H1 (cell line): Measurements from ENCODE around the gene MCM3AP. TPM values are rescaled to one million over a fixed set of nuclear protein-coding genes. Genes with fewer than 3 reads are reported as not detected.
A peak's percentile ranks its signal among the peaks of the same experiment; 100 is the strongest.

ENCODE experiments used
- CTCF ChIA-PET: fragments of 300-600 bp; sonication (Branson Sonifier 250); formaldehyde crosslinking; loops from one replicate; lab custom pipeline; 2021; ENCODE audit not compliant: partially characterized antibody; lab: Charles Lee
- POLR2A ChIA-PET: fragments of 300-600 bp; sonication (Branson Sonifier 250); formaldehyde crosslinking; loops from one replicate; lab custom pipeline; 2021; ENCODE audit warnings: inconsistent platforms; ENCODE audit not compliant: partially characterized antibody; lab: Charles Lee
- DNase-seq, 2 experiments: peaks; one replicate each; pipeline versions ENCODE4 v3.0.0 to v3.0.0-alpha.2; 2010 to 2022; ENCODE audit warnings: low spot score in 2 of 2, low read depth in 1 of 2, mixed read lengths in 1 of 2
- FAIRE-seq: peaks from 2 replicates; lab custom pipeline; 2011; peaks lifted over from hg19 to GRCh38; lab: Jason Lieb, UNC
- H2AFZ ChIP-seq: 2 replicates; pipeline ENCODE4 v1.8.1; 2012; ENCODE audit warnings: low read length, inconsistent platforms
- H2AK5ac ChIP-seq: 2 replicates; pipeline ENCODE4 v1.6.1; 2013; ENCODE audit warnings: low read depth, low read length
- H2BK120ac ChIP-seq: replicated peaks from 2 replicates; pipeline ENCODE3; 2013; ENCODE audit warnings: low read depth, low read length, inconsistent platforms
- H2BK12ac ChIP-seq: 2 replicates; pipeline ENCODE4 v1.6.1; 2013; ENCODE audit warnings: low read depth, low read length
- H2BK15ac ChIP-seq: 2 replicates; pipeline ENCODE4 v1.6.1; 2013; ENCODE audit warnings: low read length
- H2BK20ac ChIP-seq: 2 replicates; pipeline ENCODE4 v1.6.1; 2013; ENCODE audit warnings: low read length
- H2BK5ac ChIP-seq: 2 replicates; pipeline ENCODE4 v1.6.1; 2013; ENCODE audit warnings: low read depth, low read length
- H3K14ac ChIP-seq: 2 replicates; pipeline ENCODE4 v1.6.1; 2013; ENCODE audit warnings: inconsistent platforms; ENCODE audit not compliant: insufficient read length
- H3K18ac ChIP-seq: 2 replicates; pipeline ENCODE4 v1.6.1; 2013; ENCODE audit warnings: low read length; ENCODE audit errors: extremely low read depth
- H3K23ac ChIP-seq: 2 replicates; pipeline ENCODE4 v1.6.1; 2013; ENCODE audit warnings: inconsistent platforms; ENCODE audit not compliant: insufficient read length
- H3K23me2 ChIP-seq: 2 replicates; pipeline ENCODE4 v1.6.1; 2013; ENCODE audit warnings: low read depth, low read length
- H3K27ac ChIP-seq: 2 replicates; pipeline ENCODE4 v1.6.1; 2011; ENCODE audit warnings: low read depth, low read length, inconsistent platforms
- H3K27me3 ChIP-seq, 4 experiments: replicated peaks in 1 of 4; 1 replicate in 1 of 4; 2 replicates in 3 of 4; pipeline versions ENCODE4 v1.6.1 to v1.8.1; 2011 to 2013; ENCODE audit warnings: low read length in 3 of 4, mild to moderate bottlenecking in 3 of 4, inconsistent platforms in 2 of 4, mixed read lengths in 2 of 4, moderate library complexity in 1 of 4; ENCODE audit not compliant: control insufficient read depth in 3 of 4, insufficient read depth in 3 of 4; ENCODE audit errors: extremely low read depth in 1 of 4
- H3K36me3 ChIP-seq, 4 experiments: 2 replicates each; pipeline versions ENCODE4 v1.6.1 to v1.8.1; 2011 to 2013; ENCODE audit warnings: mild to moderate bottlenecking in 4 of 4, low read length in 3 of 4, moderate library complexity in 2 of 4, control low read depth in 1 of 4, inconsistent platforms in 1 of 4; ENCODE audit not compliant: insufficient read depth in 4 of 4, control insufficient read depth in 2 of 4
- H3K4ac ChIP-seq: replicated peaks from 2 replicates; pipeline ENCODE3; 2013; ENCODE audit warnings: low read length, low read depth, mixed read lengths, inconsistent platforms; ENCODE audit not compliant: insufficient read length
- H3K4me1 ChIP-seq, 4 experiments: replicated peaks in 1 of 4; 1 replicate in 1 of 4; 2 replicates in 3 of 4; pipeline versions ENCODE4 v1.6.1 to v1.8.1; 2011 to 2013; ENCODE audit warnings: low read length in 3 of 4, inconsistent platforms in 2 of 4, mixed read lengths in 1 of 4; ENCODE audit not compliant: insufficient read depth in 4 of 4, control insufficient read depth in 3 of 4
- H3K4me2 ChIP-seq, 2 experiments: 2 replicates each; pipeline versions ENCODE4 v1.6.1 to v1.8.1; 2011 to 2013; ENCODE audit warnings: low read depth in 2 of 2, low read length in 2 of 2, control low read depth in 1 of 2, inconsistent platforms in 1 of 2, mild to moderate bottlenecking in 1 of 2; ENCODE audit not compliant: insufficient read depth in 1 of 2
- H3K4me3 ChIP-seq, 4 experiments: fragments of 200-600, 300-600 bp in 1 of 4; sonication (generic), shearing (Covaris generic), sonication (Bioruptor Twin) in 1 of 4; 2 replicates each; pipeline versions ENCODE4 v1.5.1 to v1.8.1; 2011 to 2016; ENCODE audit warnings: low read length in 4 of 4, low read depth in 3 of 4, control low read depth in 2 of 4, inconsistent platforms in 2 of 4, mild to moderate bottlenecking in 2 of 4, mixed read lengths in 1 of 4, moderate library complexity in 1 of 4; ENCODE audit not compliant: insufficient read depth in 2 of 4; ENCODE audit errors: extremely low read depth in 1 of 4
- H3K56ac ChIP-seq: replicated peaks from 2 replicates; pipeline ENCODE3; 2013; ENCODE audit warnings: low read depth, mild to moderate bottlenecking, mixed read lengths, low read length, inconsistent platforms; ENCODE audit not compliant: insufficient read length
- H3K79me1 ChIP-seq: 2 replicates; pipeline ENCODE4 v1.6.1; 2013; ENCODE audit warnings: low read depth, low read length, control low read depth
- H3K79me2 ChIP-seq, 2 experiments: 2 replicates each; pipeline versions ENCODE4 v1.6.1 to v1.8.1; 2012 to 2013; ENCODE audit warnings: low read length in 2 of 2, mild to moderate bottlenecking in 2 of 2, inconsistent platforms in 1 of 2; ENCODE audit not compliant: insufficient read depth in 2 of 2, control insufficient read depth in 1 of 2
- H3K9ac ChIP-seq, 4 experiments: replicated peaks in 1 of 4; 1 replicate in 1 of 4; 2 replicates in 3 of 4; pipeline versions ENCODE4 v1.6.1 to v1.8.1; 2011 to 2013; ENCODE audit warnings: low read depth in 3 of 4, low read length in 3 of 4, control low read depth in 2 of 4, mild to moderate bottlenecking in 2 of 4, moderate library complexity in 2 of 4, inconsistent platforms in 1 of 4; ENCODE audit errors: extremely low read depth in 1 of 4
- H3K9me3 ChIP-seq, 2 experiments: 2 replicates each; pipeline versions ENCODE4 v1.6.1 to v1.8.1; 2012 to 2013; ENCODE audit warnings: mild to moderate bottlenecking in 2 of 2, moderate library complexity in 2 of 2, control low read depth in 1 of 2, inconsistent platforms in 1 of 2, low read depth in 1 of 2, low read length in 1 of 2, mixed read lengths in 1 of 2; ENCODE audit not compliant: insufficient read depth in 2 of 2
- H4K20me1 ChIP-seq, 2 experiments: replicated peaks in 1 of 2; 2 replicates each; pipeline versions ENCODE3 to v1.8.1; 2011 to 2013; ENCODE audit warnings: inconsistent platforms in 2 of 2, low read length in 2 of 2, mild to moderate bottlenecking in 1 of 2; ENCODE audit not compliant: insufficient read depth in 2 of 2, control insufficient read depth in 1 of 2
- H4K5ac ChIP-seq: 2 replicates; pipeline ENCODE4 v1.6.1; 2013; ENCODE audit warnings: low read length, low read depth, mixed read lengths, inconsistent platforms; ENCODE audit not compliant: insufficient read length
- H4K8ac ChIP-seq: 2 replicates; pipeline ENCODE4 v1.8.0; 2013; ENCODE audit warnings: mild to moderate bottlenecking, moderate library complexity, low read length, inconsistent platforms; ENCODE audit not compliant: insufficient read depth; ENCODE audit errors: extremely low read depth
- H4K91ac ChIP-seq: replicated peaks from 2 replicates; pipeline ENCODE3; 2013; ENCODE audit warnings: low read length, mixed read lengths, inconsistent platforms; ENCODE audit not compliant: insufficient read length
- WGBS, 2 experiments: shearing (Covaris generic) in 1 of 2; methylation state at CpG; one replicate each; pipeline versions ENCODE4 v1.1.6 to v1.1.7; 2013 to 2015; ENCODE audit warnings: low lambda C conversion rate in 2 of 2, mixed read lengths in 2 of 2, inconsistent platforms in 1 of 2, low coverage in 1 of 2, missing lambda C conversion rate in 1 of 2; ENCODE audit not compliant: insufficient replicate concordance in 2 of 2, insufficient coverage in 1 of 2, insufficient read length in 1 of 2; ENCODE audit errors: extremely low coverage in 1 of 2, missing lambda C conversion rate in 1 of 2; 5-methylcytosine and 5-hydroxymethylcytosine counted together
- polyA plus RNA-seq, 7 experiments: library from polyadenylated mRNA; depleted of rRNA in 3 of 7; stranded (reverse) in 5 of 7; unstranded in 2 of 7; fragments of >200 nt in 5 of 7; fragments of 200-250 nt in 2 of 7; gene quantifications; 1 replicate in 5 of 7; 2 replicates in 1 of 7; 4 replicates in 1 of 7; pipeline versions ENCODE4 v1.2.1 to v1.2.3, GENCODE V29; 2011 to 2013; ENCODE audit warnings: missing spikeins in 2 of 7, mixed read lengths in 2 of 7
- total RNA-seq: library from RNA; stranded (reverse); fragmentation: NEBNext Ultra II Directional; extraction: Animal tissue kit (Norgen Biotek cat#: 25700); gene quantifications from 2 replicates; pipeline ENCODE4 v1.2.1, GENCODE V29; 2021
- TF ChIP-seq, protein P1 (sequence below): IDR thresholded peaks from 2 replicates; pipeline ENCODE4 v1.6.1; 2012; ENCODE audit warnings: low read length, inconsistent platforms
- TF ChIP-seq, protein P2 (sequence below): IDR thresholded peaks from 2 replicates; pipeline ENCODE4 v1.6.1; 2012; ENCODE audit warnings: inconsistent platforms
- TF ChIP-seq, protein P3 (sequence below): IDR thresholded peaks from 2 replicates; pipeline ENCODE4 v1.6.1; 2012; ENCODE audit warnings: inconsistent platforms

The MCM3AP gene
- total and polyA plus RNA-seq, 2 of the 8 experiments (the other 6 are each of a cell fraction or from before 2014, with no cell fraction given), result 37.2 to 119 TPM

DNA sequence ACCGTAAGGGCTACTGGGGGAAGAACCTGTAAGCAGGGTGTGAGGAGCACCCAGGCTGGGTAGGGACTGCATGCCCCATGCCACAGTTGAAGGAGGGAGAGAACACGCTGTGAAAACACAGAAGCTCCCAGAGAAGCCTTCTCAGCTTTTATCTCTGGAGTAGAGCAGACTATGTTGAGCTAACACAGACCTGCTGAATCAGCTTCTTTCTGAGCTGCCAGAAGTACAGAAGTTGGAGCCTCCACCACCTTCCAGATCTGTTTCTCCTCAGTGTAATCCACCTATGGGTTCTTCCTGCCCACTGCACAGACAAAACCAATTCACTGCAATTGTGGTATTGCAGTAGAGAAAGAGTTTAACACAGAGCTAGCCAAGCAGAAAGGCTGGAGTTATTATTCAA, 6.2 kb upstream of the MCM3AP start:
- no peaks in the 10 kb centered on the region for H3K27me3 ChIP-seq
- H3K27ac ChIP-seq, result no peak overlapping the region
- FAIRE-seq, result no peak
- peak overlapping the region in 1 of 4 experiments; percentile 40; a peak in 1 of 7 replicates for H3K9ac ChIP-seq
- TF ChIP-seq, protein P1, sequence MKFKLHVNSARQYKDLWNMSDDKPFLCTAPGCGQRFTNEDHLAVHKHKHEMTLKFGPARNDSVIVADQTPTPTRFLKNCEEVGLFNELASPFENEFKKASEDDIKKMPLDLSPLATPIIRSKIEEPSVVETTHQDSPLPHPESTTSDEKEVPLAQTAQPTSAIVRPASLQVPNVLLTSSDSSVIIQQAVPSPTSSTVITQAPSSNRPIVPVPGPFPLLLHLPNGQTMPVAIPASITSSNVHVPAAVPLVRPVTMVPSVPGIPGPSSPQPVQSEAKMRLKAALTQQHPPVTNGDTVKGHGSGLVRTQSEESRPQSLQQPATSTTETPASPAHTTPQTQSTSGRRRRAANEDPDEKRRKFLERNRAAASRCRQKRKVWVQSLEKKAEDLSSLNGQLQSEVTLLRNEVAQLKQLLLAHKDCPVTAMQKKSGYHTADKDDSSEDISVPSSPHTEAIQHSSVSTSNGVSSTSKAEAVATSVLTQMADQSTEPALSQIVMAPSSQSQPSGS, result no peak
- TF ChIP-seq, protein P2, sequence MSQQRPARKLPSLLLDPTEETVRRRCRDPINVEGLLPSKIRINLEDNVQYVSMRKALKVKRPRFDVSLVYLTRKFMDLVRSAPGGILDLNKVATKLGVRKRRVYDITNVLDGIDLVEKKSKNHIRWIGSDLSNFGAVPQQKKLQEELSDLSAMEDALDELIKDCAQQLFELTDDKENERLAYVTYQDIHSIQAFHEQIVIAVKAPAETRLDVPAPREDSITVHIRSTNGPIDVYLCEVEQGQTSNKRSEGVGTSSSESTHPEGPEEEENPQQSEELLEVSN, result no peak
- TF ChIP-seq, protein P3, sequence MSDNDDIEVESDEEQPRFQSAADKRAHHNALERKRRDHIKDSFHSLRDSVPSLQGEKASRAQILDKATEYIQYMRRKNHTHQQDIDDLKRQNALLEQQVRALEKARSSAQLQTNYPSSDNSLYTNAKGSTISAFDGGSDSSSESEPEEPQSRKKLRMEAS, result no peak
- H3K79me1 ChIP-seq, result peaks cover 5% of the 10 kb centered on the region
- no peak overlapping the region for H2AK5ac ChIP-seq
- H3K18ac ChIP-seq, result no peak overlapping the region
- H3K56ac ChIP-seq, result no peak overlapping the region
- H2BK5ac ChIP-seq, result no peak overlapping the region
- no peak overlapping the region for H2AFZ ChIP-seq
- peaks cover 0 to 4% of the 10 kb centered on the region in 2 experiments; a peak in 2 of 4 replicates for H3K79me2 ChIP-seq
- H3K23me2 ChIP-seq, result peaks cover 4% of the 10 kb centered on the region
- POLR2A ChIA-PET, result interaction anchor here (1.3 to 1.5 kb wide), 2 partner anchors 9 to 11 kb away, joined by 5 read pairs; no protein-coding TSS in a partner anchor
- H3K4me2 ChIP-seq, result no peak overlapping the region
- H2BK15ac ChIP-seq, result no peak overlapping the region
- H3K23ac ChIP-seq, result no peak overlapping the region
- H3K4ac ChIP-seq, result no peak overlapping the region
- WGBS, 2 experiments, result 100% methylated on average over 2 of the region's 2 CpGs; no CpG with 5 or more reads in 1 of the 2 experiments
- no peak overlapping the region for H3K14ac ChIP-seq
- H4K91ac ChIP-seq, result no peak overlapping the region
- H4K8ac ChIP-seq, result no peak overlapping the region
- H2BK20ac ChIP-seq, result no peak overlapping the region
- no peak overlapping the region for H2BK120ac ChIP-seq
- peaks cover 2 to 15% (median 8%) of the 10 kb centered on the region in 4 experiments; a peak in 6 of 7 replicates for H3K4me1 ChIP-seq
- CTCF ChIA-PET, result interaction anchor here (0.8 kb wide), 1 partner anchor 34 kb away, joined by 3 read pairs; no protein-coding TSS in a partner anchor
- DNase-seq, result no peak
- no peaks in the 10 kb centered on the region for H3K9me3 ChIP-seq
- H3K36me3 ChIP-seq, result peaks cover 3 to 10% (median 7%) of the 10 kb centered on the region in 4 experiments; a peak in 6 of 8 replicates
- H4K20me1 ChIP-seq, result peaks cover 2 to 3% of the 10 kb centered on the region in 2 experiments
- no peak overlapping the region for H3K4me3 ChIP-seq
- H2BK12ac ChIP-seq, result no peak overlapping the region
- no peak overlapping the region for H4K5ac ChIP-seq
